Vagina (tissue), 2 donors: ENCODE data around the gene LRG1.

Source experiments
- POLR2AphosphoS5 ChIP-seq, 2 donors: sonication (generic); formaldehyde crosslinking; IDR thresholded peaks; one replicate each; pipeline ENCODE4 v1.9.0; 2017; ENCODE audit warnings: antibody characterized with exemption in 2 of 2, mild to moderate bottlenecking in 2 of 2, low read depth in 1 of 2; ENCODE audit not compliant: insufficient read depth in 1 of 2
- TF ChIP-seq, protein P1 (sequence below), 3 experiments: fragments of 450-650 bp in 2 of 3; fragments of 200-600 bp in 1 of 3; sonication (generic) in 1 of 3; IDR thresholded peaks; one replicate each; pipeline ENCODE4 v1.5.1; 2017 to 2019; ENCODE audit warnings: antibody characterized with exemption in 3 of 3, mild to moderate bottlenecking in 2 of 3, moderate library complexity in 2 of 3

DNA sequence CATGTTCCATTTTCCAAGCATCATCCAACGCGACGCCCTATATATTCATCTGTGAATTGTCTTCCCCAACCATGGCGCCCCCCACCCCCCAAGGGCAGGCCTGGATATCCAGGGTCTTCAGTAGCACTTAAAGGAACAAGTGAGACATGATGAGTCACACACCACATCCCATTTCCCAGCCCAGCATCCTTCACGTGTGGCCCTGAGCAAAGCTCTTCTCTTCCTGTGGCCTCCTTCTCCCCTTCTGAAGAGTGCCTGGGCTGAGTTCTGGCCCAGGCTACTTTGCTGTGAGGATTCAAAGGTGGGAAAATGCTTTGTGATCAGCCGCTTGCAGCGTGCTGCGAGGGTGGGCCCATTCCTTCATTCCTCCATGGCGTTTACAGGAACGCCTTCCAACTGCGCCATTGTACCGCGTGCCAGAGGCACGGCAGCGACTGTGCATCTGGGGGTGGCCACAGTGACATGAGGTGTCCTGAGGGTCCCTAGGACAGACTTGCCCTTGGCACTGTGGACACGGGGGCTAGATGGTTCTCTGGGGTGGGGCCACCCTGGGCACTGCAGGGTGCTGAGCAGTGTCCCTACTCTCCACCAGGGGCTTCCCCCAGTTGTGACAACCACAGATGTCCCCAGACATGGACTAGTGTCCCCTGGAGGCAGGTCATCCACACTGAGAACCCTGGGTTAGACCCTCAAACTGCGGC, 33.2 kb downstream of the LRG1 start:
- TF ChIP-seq, protein P1, sequence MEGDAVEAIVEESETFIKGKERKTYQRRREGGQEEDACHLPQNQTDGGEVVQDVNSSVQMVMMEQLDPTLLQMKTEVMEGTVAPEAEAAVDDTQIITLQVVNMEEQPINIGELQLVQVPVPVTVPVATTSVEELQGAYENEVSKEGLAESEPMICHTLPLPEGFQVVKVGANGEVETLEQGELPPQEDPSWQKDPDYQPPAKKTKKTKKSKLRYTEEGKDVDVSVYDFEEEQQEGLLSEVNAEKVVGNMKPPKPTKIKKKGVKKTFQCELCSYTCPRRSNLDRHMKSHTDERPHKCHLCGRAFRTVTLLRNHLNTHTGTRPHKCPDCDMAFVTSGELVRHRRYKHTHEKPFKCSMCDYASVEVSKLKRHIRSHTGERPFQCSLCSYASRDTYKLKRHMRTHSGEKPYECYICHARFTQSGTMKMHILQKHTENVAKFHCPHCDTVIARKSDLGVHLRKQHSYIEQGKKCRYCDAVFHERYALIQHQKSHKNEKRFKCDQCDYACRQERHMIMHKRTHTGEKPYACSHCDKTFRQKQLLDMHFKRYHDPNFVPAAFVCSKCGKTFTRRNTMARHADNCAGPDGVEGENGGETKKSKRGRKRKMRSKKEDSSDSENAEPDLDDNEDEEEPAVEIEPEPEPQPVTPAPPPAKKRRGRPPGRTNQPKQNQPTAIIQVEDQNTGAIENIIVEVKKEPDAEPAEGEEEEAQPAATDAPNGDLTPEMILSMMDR (IDR thresholded peaks at IDR 0.05), result no peak
- no peak for TF ChIP-seq POLR2AphosphoS5 (IDR thresholded peaks at IDR 0.05; ENCODE audit: insufficient read depth in 1 of 2, low read depth in 1 of 2)
